Left lung (tissue), 10 donors: ENCODE measurements around the gene FAM78A. TPM values are rescaled to one million over a fixed set of nuclear protein-coding genes. Genes with fewer than 3 reads are reported as not detected.

ENCODE experiments used
- ATAC-seq: fragments of 200-7000 bp; cut with Tn5 transposase; one replicate; pipeline ENCODE4 v1.9.1; 2020; ENCODE audit warnings: moderate library complexity
- DNase-seq, 4 donors: peaks; one replicate each; pipeline ENCODE4 v3.0.0-alpha.2; 2013 to 2020
- H3K27ac ChIP-seq, 2 donors: fragments of 200-600 bp; sonication (generic) in 1 of 2; one replicate each; pipeline versions ENCODE4 v1.5.0 to v1.8.0; 2020 to 2021
- H3K27me3 ChIP-seq, 2 donors: fragments of 200-600 bp; sonication (generic) in 1 of 2; one replicate each; pipeline versions ENCODE4 v1.5.0 to v1.8.0; 2020 to 2021
- H3K36me3 ChIP-seq, 2 donors: fragments of 200-600 bp; sonication (generic) in 1 of 2; one replicate each; pipeline versions ENCODE4 v1.5.0 to v1.8.0; 2020 to 2021
- H3K4me1 ChIP-seq, 2 donors: fragments of 200-600 bp; one replicate each; pipeline ENCODE4 v1.8.0; 2021
- H3K4me3 ChIP-seq, 2 donors: fragments of 200-600 bp; sonication (generic) in 1 of 2; one replicate each; pipeline versions ENCODE4 v1.5.0 to v1.8.0; 2020 to 2021; ENCODE audit warnings: mild to moderate bottlenecking in 1 of 2
- H3K9me3 ChIP-seq, 2 donors: fragments of 200-600 bp; sonication (generic) in 1 of 2; one replicate each; pipeline versions ENCODE4 v1.5.0 to v1.8.0; 2020 to 2021
- CTCF ChIP-seq, 2 donors: fragments of 200-600 bp; sonication (generic) in 1 of 2; IDR thresholded peaks; one replicate each; pipeline versions ENCODE4 v1.5.0 to v1.8.0; 2021; ENCODE audit warnings: antibody characterized with exemption in 2 of 2
- intact Hi-C, 2 donors: fragments of 100-400 bp; cut with DNase I; formaldehyde crosslinking; loops; one replicate each; pipeline versions ENCODE4 v1.11.2 to v1.14.2; 2022
- polyA plus RNA-seq, 6 donors: library from polyadenylated mRNA; unstranded; fragments of 120-200 nt; gene quantifications; one replicate each; pipeline ENCODE4 v1.2.1, GENCODE V29; 2013; ENCODE audit not compliant: insufficient read length in 6 of 6
- total RNA-seq, 2 donors: library from RNA; stranded (reverse); fragmentation: NEBNext Ultra II Directional; extraction: Animal tissue kit (Norgen Biotek cat#: 25700); gene quantifications; one replicate each; pipeline ENCODE4 v1.2.1, GENCODE V29; 2021
- donor health status: DM: no; HTN: yes; CAD: no.
- donor health status: DM: no; HTN: no; CAD: no.

Gene FAM78A
- total and polyA plus RNA-seq, 8 donors: 3.5 to 18.1 (median 6.5) TPM

DNA sequence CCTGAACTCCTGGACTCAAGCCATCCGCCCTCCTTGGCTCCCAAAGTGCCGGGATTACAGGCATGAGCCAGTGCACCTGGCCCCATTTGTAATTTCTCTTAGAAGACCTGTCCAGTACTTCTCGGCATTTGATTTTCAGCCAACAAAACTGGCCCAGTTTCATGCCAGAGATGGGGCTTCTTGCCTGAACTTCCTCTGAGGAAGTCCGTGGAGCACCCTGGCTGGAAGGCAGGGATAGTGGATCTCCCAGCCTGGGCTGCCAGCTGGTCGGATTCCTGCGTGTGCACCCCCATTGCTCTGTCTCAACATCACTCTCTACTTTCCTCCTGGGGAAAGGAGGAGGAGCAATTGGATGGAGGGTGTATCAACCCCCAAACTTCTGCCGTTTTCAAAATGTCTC is 39.0 kb downstream of the FAM78A start:
- intact Hi-C loops: no loop called here
- no peak for ATAC-seq
- Histone ChIP-seq H3K9me3 (no peaks in the 10 kb centered on the region), H3K4me3 (no peak overlapping the region), H3K27me3 (no peaks in the 10 kb centered on the region), H3K4me1 (peaks cover 19 to 31% of the 10 kb centered on the region in 2 donors), H3K27ac (peak overlapping the region in 1 of 2 donors; percentile 83), H3K36me3 (peaks cover 0 to 35% of the 10 kb centered on the region in 2 donors)
- TF ChIP-seq CTCF (IDR thresholded peaks at IDR 0.05): no peak
- no peak for DNase-seq

DNA sequence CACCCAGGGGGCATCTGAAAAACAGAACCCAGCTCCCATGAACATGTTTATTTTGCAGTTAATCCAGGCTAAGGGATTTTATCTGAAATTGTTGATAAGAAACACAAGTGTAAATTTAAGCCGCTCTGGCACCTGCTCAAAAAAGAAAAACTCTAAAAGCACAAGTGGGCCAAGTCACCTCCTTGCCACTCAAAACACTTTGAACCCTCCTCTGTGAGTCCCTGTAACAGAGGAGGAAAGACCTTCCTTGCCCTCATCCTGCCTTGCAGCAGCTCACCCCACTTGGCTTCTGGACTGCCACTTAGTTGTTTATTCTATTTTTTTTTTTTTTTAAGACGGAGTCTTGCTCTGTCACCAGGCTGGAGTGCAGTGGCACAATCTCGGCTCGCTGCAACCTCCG is 39.5 kb downstream of the FAM78A start:
- Histone ChIP-seq H3K4me1 (peaks cover 19 to 31% of the 10 kb centered on the region in 2 donors), H3K27me3 (no peaks in the 10 kb centered on the region), H3K27ac (peak overlapping the region in 1 of 2 donors; percentile 83), H3K9me3 (no peaks in the 10 kb centered on the region), H3K36me3 (peaks cover 0 to 40% of the 10 kb centered on the region in 2 donors), H3K4me3 (no peak overlapping the region)
- ATAC-seq (peak; percentile 71), DNase-seq (peak in 1 of 4 donors; percentile 37)
- intact Hi-C loops: no loop called here
- no peak for TF ChIP-seq CTCF (IDR thresholded peaks at IDR 0.05)

GRCh38 chr9:131236161-131236560 is 40.1 kb downstream of the FAM78A start:
- H3K4me1 ChIP-seq: peaks cover 19 to 31% of the 10 kb centered on the region in 2 donors
- intact Hi-C loops: no loop called here
- H3K4me3 ChIP-seq: no peak overlapping the region
- H3K9me3 ChIP-seq: no peaks in the 10 kb centered on the region
- no peak for TF ChIP-seq CTCF (IDR thresholded peaks at IDR 0.05)
- ATAC-seq (no peak), DNase-seq (no peak)
- H3K27me3 ChIP-seq: no peaks in the 10 kb centered on the region
- no peak overlapping the region for H3K27ac ChIP-seq
- H3K36me3 ChIP-seq: peaks cover 0 to 46% of the 10 kb centered on the region in 2 donors

DNA sequence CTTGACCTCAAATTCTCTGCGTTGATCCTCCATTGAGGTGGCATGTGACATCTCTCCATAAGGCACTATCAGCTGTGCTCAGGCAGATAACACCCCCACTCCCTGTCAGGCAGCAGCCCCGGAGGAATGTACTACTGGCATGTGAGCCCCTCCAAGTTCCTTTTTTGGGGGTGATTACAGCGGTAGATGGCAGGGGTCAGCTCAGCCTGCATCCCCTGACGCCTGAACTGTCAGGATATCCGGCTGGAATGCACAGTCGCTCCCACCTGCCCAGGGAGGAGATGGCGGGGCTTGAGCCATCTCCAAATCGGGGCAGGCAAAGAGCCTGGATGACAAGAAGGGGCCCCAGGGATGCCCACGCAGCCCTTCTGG is 40.8 kb downstream of the FAM78A start:
- Histone ChIP-seq H3K4me1 (peaks cover 19 to 32% of the 10 kb centered on the region in 2 donors), H3K4me3 (no peak overlapping the region), H3K9me3 (no peaks in the 10 kb centered on the region), H3K27me3 (no peaks in the 10 kb centered on the region), H3K36me3 (peaks cover 0 to 53% of the 10 kb centered on the region in 2 donors), H3K27ac (no peak overlapping the region)
- ATAC-seq: no peak
- no peak for DNase-seq
- intact Hi-C loops: no loop called here
- TF ChIP-seq CTCF (IDR thresholded peaks at IDR 0.05): no peak

DNA sequence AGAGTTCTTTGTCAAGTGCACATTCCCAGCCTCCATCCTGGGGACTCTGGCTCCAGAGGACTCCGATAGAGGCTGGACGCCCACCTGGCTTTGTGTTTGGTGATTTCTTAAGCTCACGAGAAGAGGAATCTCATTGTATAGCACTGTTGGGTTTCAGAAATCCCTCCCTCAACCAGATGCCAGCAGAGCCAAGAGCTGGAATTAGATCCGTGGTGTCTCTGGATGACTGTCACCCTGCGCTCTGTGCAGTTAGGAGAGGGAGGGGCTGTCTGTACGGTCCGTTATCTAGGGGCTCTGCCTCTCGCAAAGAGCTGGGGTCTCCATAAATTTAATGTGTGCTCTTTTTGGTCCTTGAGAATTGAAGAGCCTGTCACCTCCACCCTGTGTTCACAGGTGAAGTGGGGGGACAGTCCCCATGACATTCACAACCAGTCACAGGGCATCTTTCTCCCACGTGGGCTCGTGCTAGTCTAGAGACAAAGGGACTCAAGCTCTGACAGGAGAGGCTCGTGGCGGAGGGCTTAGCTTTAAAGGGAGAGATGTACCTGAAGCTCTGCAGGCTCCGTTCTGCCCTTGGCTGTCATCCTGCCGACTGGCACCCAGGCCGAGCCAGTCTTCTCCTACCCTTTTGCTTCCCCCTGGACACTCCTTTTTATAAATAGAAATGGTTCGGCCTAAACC is 41.4 kb downstream of the FAM78A start:
- no peak for TF ChIP-seq CTCF (IDR thresholded peaks at IDR 0.05)
- H3K36me3 ChIP-seq: peaks cover 0 to 58% of the 10 kb centered on the region in 2 donors
- peaks cover 19 to 38% of the 10 kb centered on the region in 2 donors for H3K4me1 ChIP-seq
- DNase-seq (no peak), ATAC-seq (no peak)
- H3K9me3 ChIP-seq: no peaks in the 10 kb centered on the region
- no peaks in the 10 kb centered on the region for H3K27me3 ChIP-seq
- H3K4me3 ChIP-seq: no peak overlapping the region
- no peak overlapping the region for H3K27ac ChIP-seq
- intact Hi-C loops: no loop called here
